Gastrocnemius medialis (tissue), 4 donors: ENCODE results near the gene ASB6. TPM values are rescaled to one million over a fixed set of nuclear protein-coding genes. Genes with fewer than 3 reads are reported as not detected.

Source experiments
- ATAC-seq, 2 donors: fragments of 150-250 bp; one replicate each; pipeline ENCODE4 v1.9.1; 2016
- DNase-seq, 2 donors: peaks; one replicate each; pipeline ENCODE4 v3.0.0-alpha.2; 2019
- H3K27ac ChIP-seq, 4 donors: fragments of 200-600 bp; sonication (generic); 1 replicate in 1 of 4; 2 replicates in 3 of 4; pipeline ENCODE4 v1.5.1; 2016 to 2018; ENCODE audit warnings: mild to moderate bottlenecking in 2 of 4, moderate library complexity in 1 of 4
- H3K27me3 ChIP-seq, 3 donors: fragments of 200-600 bp; sonication (generic) in 2 of 3; 1 replicate in 1 of 3; 2 replicates in 2 of 3; pipeline versions ENCODE4 v1.5.1 to v1.6.0; 2016 to 2019; ENCODE audit warnings: mild to moderate bottlenecking in 1 of 3, moderate library complexity in 1 of 3
- H3K36me3 ChIP-seq, 2 donors: fragments of 200-600 bp; sonication (generic) in 1 of 2; one replicate each; pipeline ENCODE4 v1.5.1; 2017 to 2018
- H3K4me1 ChIP-seq, 2 donors: fragments of 200-600 bp; sonication (generic) in 1 of 2; one replicate each; pipeline ENCODE4 v1.5.1; 2016 to 2017; ENCODE audit warnings: mild to moderate bottlenecking in 2 of 2
- H3K4me3 ChIP-seq, 4 donors: fragments of 200-600 bp; sonication (generic) in 3 of 4; 1 replicate in 1 of 4; 2 replicates in 3 of 4; pipeline ENCODE4 v1.5.1; 2016 to 2019; ENCODE audit warnings: mild to moderate bottlenecking in 2 of 4
- H3K9me3 ChIP-seq, 3 donors: fragments of 200-600 bp; sonication (generic) in 2 of 3; 1 replicate in 1 of 3; 2 replicates in 2 of 3; pipeline ENCODE4 v1.5.1; 2016 to 2019
- CTCF ChIP-seq, 5 experiments: fragments of 450-650 bp in 3 of 5; fragments of 200-600 bp in 2 of 5; sonication (generic) in 2 of 5; IDR thresholded peaks in 4 of 5; conservative IDR thresholded peaks in 1 of 5; 1 replicate in 4 of 5; 2 replicates in 1 of 5; pipeline ENCODE4 v1.5.1; 2016 to 2019; ENCODE audit warnings: antibody characterized with exemption in 5 of 5, mild to moderate bottlenecking in 3 of 5, moderate library complexity in 3 of 5
- POLR2A ChIP-seq, 2 donors: fragments of 450-650 bp; IDR thresholded peaks; one replicate each; pipeline ENCODE4 v1.6.1; 2017; ENCODE audit warnings: antibody characterized with exemption in 2 of 2, mild to moderate bottlenecking in 2 of 2, moderate library complexity in 2 of 2
- in situ Hi-C, 4 donors: fragments of 200-750 bp; cut with MboI; loops; one replicate each; pipeline versions ENCODE4 v1.15.0 to v1.8.0; 2017; ENCODE audit warnings: low sequenced_read_pairs in 4 of 4
- intact Hi-C: fragments of 100-400 bp; cut with DNase I; formaldehyde crosslinking; loops from one replicate; pipeline ENCODE4 v1.15.1; 2023; ENCODE audit warnings: low total_unique reads
- total RNA-seq, 4 donors: library from RNA; depleted of rRNA; stranded (reverse); fragments of >200 nt; gene quantifications; one replicate each; pipeline versions ENCODE4 v1.1.0 to v1.2.3, GENCODE V29; 2016

ASB6 gene
- total RNA-seq, 4 donors from 2014 or later = 14.4 to 24.0 (median 19.4) TPM

GRCh38 chr9:129608561-129609481 lies 33.1 kb downstream of the ASB6 start:
- Histone ChIP-seq H3K4me3 (no peak overlapping the region), H3K4me1 (peaks cover 13 to 22% of the 10 kb centered on the region in 2 donors), H3K27ac (peak overlapping the region; percentile 77 to 86 (median 82)), H3K9me3 (no peaks in the 10 kb centered on the region), H3K27me3 (no peaks in the 10 kb centered on the region), H3K36me3 (no peaks in the 10 kb centered on the region)
- TF ChIP-seq POLR2A (IDR thresholded peaks at IDR 0.05) = no peak
- TF ChIP-seq CTCF (IDR thresholded peaks at IDR 0.05 in 4 of 5, conservative IDR thresholded peaks at IDR 0.05 in 1 of 5) = no peak
- DNase-seq = no peak
- no peak for ATAC-seq
- intact Hi-C loops (loop anchor here (5.0 kb wide), 1 partner anchor 352 kb away; no protein-coding TSS in a partner anchor), in situ Hi-C loops (loop anchor here in 1 of 4 donors (10.0 kb wide), 1 partner anchor 124 kb away; no protein-coding TSS in a partner anchor)

- Histone ChIP-seq H3K9me3 (no peaks in the 10 kb centered on the region), H3K4me3 (no peak overlapping the region), H3K27me3 (no peaks in the 10 kb centered on the region), H3K4me1 (peaks cover 13 to 22% of the 10 kb centered on the region in 2 donors), H3K36me3 (no peaks in the 10 kb centered on the region), H3K27ac (peak overlapping the region; percentile 77 to 86 (median 82))
- TF ChIP-seq CTCF (IDR thresholded peaks at IDR 0.05 in 4 of 5, conservative IDR thresholded peaks at IDR 0.05 in 1 of 5) (no peak), POLR2A (IDR thresholded peaks at IDR 0.05) (no peak)
- DNase-seq (no peak), ATAC-seq (no peak)
- intact Hi-C loops (loop anchor here (5.0 kb wide), 1 partner anchor 350 kb away; no protein-coding TSS in a partner anchor), in situ Hi-C loops (loop anchor here in 1 of 4 donors (10.0 kb wide), 1 partner anchor 122 kb away; no protein-coding TSS in a partner anchor)
Observed at GRCh38 chr9:129607027-129607387, 34.9 kb downstream of the ASB6 start.

- H3K9me3 ChIP-seq = no peaks in the 10 kb centered on the region
- in situ Hi-C loops = loop anchor here in 1 of 4 donors (10.0 kb wide), 1 partner anchor 122 kb away; no protein-coding TSS in a partner anchor
- peaks cover 13 to 22% of the 10 kb centered on the region in 2 donors for H3K4me1 ChIP-seq
- peak; percentile 31 to 40 for DNase-seq
- no peak overlapping the region for H3K4me3 ChIP-seq
- peak overlapping the region; percentile 77 to 86 (median 82) for H3K27ac ChIP-seq
- intact Hi-C loops = loop anchor here (5.0 kb wide), 1 partner anchor 349 kb away; no protein-coding TSS in a partner anchor
- TF ChIP-seq POLR2A (IDR thresholded peaks at IDR 0.05) (no peak), CTCF (IDR thresholded peaks at IDR 0.05 in 4 of 5, conservative IDR thresholded peaks at IDR 0.05 in 1 of 5) (no peak)
- ATAC-seq = peak in 1 of 2 donors; percentile 16
- no peaks in the 10 kb centered on the region for H3K36me3 ChIP-seq
- no peaks in the 10 kb centered on the region for H3K27me3 ChIP-seq
Observed at GRCh38 chr9:129606161-129607026, 35.6 kb downstream of the ASB6 start.

GRCh38 chr9:129604766-129605163 lies 37.2 kb downstream of the ASB6 start:
- intact Hi-C loops (loop anchor here (5.0 kb wide), 1 partner anchor 347 kb away; no protein-coding TSS in a partner anchor), in situ Hi-C loops (loop anchor here in 1 of 4 donors (10.0 kb wide), 1 partner anchor 120 kb away; no protein-coding TSS in a partner anchor)
- no peaks in the 10 kb centered on the region for H3K27me3 ChIP-seq
- no peak overlapping the region for H3K27ac ChIP-seq
- no peaks in the 10 kb centered on the region for H3K36me3 ChIP-seq
- TF ChIP-seq POLR2A (IDR thresholded peaks at IDR 0.05) = no peak
- TF ChIP-seq CTCF (IDR thresholded peaks at IDR 0.05 in 4 of 5, conservative IDR thresholded peaks at IDR 0.05 in 1 of 5) = no peak
- DNase-seq (no peak), ATAC-seq (no peak)
- no peaks in the 10 kb centered on the region for H3K9me3 ChIP-seq
- H3K4me3 ChIP-seq = no peak overlapping the region
- H3K4me1 ChIP-seq = peaks cover 7 to 10% of the 10 kb centered on the region in 2 donors
